ENCODE results near the gene ASCL4. TPM values are rescaled to one million over a fixed set of nuclear protein-coding genes. Genes with fewer than 3 reads are reported as not detected.

Gene ASCL4
- total RNA-seq, 1 donor from 2014 or later: not detected

DNA sequence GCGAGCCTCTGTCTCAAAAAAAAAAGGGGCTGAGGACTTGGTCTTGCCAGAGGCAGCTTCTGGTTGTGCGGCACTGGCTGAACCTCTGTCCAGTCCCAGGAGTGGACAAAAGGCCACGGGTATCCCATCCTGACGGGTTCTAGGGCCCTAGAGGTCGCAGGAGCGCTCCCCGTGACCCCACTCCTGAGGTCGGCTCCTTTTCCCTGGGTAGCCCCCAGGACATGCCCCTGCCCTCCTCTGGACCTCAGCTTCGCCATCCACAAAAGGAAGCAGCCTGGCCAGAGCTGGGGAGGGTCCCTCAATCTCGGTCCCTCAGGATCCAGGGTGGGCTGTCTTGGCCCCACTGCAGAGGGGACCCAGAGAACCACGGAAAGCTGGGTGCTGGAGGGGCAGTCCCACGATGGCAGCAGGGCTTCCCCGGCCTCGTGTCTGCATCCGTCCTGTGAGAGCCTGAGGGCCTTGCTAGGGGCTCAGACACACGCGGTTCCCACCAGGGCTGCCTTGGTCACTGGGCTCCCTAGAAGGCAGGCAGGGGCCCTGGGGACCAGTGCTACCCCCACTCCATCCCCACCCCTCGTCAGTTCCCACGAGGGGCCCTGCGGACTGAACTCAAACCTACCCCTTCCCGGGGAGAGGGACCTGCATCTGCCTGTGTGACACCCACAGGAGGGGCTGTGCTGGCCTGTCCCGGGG is 31.1 kb downstream of the ASCL4 start:
- DNase-seq (ENCODE audit: low read depth): no peak
- TF ChIP-seq, protein P1, sequence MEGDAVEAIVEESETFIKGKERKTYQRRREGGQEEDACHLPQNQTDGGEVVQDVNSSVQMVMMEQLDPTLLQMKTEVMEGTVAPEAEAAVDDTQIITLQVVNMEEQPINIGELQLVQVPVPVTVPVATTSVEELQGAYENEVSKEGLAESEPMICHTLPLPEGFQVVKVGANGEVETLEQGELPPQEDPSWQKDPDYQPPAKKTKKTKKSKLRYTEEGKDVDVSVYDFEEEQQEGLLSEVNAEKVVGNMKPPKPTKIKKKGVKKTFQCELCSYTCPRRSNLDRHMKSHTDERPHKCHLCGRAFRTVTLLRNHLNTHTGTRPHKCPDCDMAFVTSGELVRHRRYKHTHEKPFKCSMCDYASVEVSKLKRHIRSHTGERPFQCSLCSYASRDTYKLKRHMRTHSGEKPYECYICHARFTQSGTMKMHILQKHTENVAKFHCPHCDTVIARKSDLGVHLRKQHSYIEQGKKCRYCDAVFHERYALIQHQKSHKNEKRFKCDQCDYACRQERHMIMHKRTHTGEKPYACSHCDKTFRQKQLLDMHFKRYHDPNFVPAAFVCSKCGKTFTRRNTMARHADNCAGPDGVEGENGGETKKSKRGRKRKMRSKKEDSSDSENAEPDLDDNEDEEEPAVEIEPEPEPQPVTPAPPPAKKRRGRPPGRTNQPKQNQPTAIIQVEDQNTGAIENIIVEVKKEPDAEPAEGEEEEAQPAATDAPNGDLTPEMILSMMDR (conservative IDR thresholded peaks at IDR 0.05; ENCODE audit: low read depth, low read length): no peak
- H3K4me3 ChIP-seq (ENCODE audit: low read depth, low read length): no peak overlapping the region

DNA sequence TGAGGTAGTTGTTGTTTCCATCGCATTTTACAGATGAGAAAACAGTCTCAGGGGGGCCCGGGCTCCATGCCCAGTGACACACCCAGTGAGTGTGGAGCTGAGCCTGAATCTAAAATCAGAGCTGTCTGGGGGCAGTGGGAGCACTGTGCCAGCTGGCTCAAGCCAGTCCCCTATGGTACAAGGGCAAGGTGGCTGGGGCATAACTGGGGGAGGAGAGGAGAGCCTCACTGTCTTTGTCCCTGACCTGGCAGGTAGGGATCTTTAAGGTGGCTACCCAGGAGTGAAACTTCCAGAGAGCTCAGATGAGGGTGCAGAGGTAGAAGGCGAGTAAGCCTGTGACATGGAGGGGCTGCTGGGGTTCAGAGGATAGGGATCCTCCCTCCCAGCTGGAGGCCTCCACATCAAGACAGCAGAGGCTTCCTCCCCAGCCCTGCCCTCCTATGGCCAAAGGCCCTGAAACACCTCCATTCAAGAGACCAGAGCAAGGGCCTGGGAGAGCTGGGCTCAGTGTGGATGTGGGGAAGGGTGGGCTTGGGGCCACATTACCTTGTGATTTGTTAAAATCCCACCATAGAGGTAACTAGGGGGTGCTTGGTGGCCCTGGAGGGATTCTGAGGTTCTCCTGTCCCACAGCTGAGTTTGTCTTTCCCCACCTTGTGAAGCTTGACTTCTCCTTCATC is 33.1 kb downstream of the ASCL4 start:
- DNase-seq (ENCODE audit: low read depth): no peak
- TF ChIP-seq, protein P1 (conservative IDR thresholded peaks at IDR 0.05; ENCODE audit: low read depth, low read length): no peak
- no peak overlapping the region for H3K4me3 ChIP-seq (ENCODE audit: low read depth, low read length)

DNA sequence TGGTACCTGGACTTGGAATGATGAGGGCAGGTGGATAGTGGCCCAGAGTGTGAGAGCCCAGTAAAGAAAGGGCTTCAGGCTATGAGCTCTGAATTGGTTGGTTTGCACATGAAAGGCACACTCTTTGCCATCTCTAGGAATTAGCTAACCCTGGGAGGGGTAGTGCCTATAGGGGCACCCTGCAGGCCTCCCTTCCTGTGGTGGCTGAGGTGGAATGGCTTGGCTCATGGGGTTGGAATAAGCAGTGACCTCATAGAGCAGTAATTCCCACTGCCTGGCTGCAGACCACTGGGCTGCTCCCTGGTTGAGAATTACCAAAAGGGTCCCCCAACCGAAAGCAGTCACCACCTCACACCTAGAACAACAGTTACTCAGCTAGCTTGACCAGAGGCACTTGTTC is 42.7 kb downstream of the ASCL4 start:
- DNase-seq (ENCODE audit: low read depth): no peak
- TF ChIP-seq, protein P1 (conservative IDR thresholded peaks at IDR 0.05; ENCODE audit: low read depth, low read length): no peak
- H3K4me3 ChIP-seq (ENCODE audit: low read depth, low read length): no peak overlapping the region

DNA sequence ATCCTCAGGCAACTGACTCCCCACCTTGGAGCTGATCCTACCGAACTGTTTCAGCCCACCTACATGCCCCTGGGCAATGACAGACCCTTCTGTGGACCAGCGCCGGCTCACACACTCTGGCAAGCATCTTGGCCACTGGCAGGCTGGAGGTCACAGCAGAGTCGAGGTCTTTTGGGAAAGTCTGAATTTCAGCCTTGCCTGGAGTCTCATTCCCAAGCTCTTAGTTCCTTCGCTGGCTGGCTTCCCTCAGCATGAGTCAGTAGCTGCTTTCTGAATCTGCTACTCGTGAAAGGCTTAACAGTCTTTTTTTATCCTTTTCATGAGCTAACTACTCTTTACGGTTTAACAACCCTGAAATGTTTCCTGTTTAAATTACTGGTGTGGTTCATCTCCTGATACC is 44.5 kb downstream of the ASCL4 start:
- TF ChIP-seq, protein P1 (conservative IDR thresholded peaks at IDR 0.05; ENCODE audit: low read depth, low read length): no peak
- no peak overlapping the region for H3K4me3 ChIP-seq (ENCODE audit: low read depth, low read length)
- peak; percentile 3 for DNase-seq (ENCODE audit: low read depth)

DNA sequence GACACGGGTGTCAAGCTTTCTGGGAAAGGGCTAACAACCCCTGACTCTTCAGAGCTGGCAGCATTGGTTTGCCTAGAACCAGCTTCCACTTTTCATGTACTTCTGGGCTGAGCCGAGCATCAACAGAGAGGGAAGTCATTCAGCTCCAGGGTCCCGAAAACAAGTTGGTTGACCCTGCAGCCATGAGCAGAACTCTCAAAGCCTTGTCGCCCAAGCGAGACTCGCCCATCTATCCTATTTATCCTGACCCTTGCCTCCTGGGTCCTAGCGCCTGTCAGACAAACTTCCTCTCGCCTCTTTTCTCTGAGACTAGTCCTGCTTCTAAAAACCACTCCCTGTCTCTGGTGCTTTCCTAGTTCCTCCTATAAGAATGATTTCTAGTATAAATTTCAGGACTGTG is 47.9 kb downstream of the ASCL4 start:
- no peak overlapping the region for H3K4me3 ChIP-seq (ENCODE audit: low read depth, low read length)
- no peak for DNase-seq (ENCODE audit: low read depth)
- TF ChIP-seq, protein P1 (conservative IDR thresholded peaks at IDR 0.05; ENCODE audit: low read depth, low read length): no peak

Other genes starting within 250 kb of the ASCL4 start
- 103 and 168 TPM in 2 replicates for gene PWP1, start 88.9 kb upstream of the ASCL4 start, total RNA-seq
- 22.8 and 34.1 TPM in 2 replicates for gene PRDM4, start 13.6 kb upstream of the ASCL4 start, total RNA-seq